Glomerular visceral epithelial cell (primary cell): Measurements from ENCODE around the gene PLA2G15.

Experiments used
- DNase-seq: peaks from one replicate; pipeline ENCODE4 v3.0.0-alpha.2; 2016; ENCODE audit errors: extremely low spot score

PLA2G15 gene

DNA sequence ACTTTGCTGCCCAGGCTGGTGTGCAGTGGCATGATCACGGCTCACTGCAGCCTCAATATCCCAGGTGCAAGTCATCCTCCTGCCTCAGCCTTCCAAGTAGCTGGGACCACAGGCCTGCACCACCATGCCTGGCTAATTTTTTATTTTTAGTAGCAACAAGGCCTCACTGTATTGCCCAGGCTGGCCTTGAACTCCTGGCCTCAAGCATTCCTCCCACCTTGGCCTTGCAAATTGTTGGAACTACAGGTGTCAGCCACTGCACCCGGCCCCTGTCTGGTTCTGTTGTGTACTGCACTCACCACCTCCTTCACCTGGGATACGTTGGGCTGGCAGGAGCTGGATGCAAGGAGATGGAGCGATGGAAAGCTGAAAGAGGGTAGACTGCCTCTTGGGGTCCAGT is 8.5 kb downstream of the PLA2G15 start:
- no peak for DNase-seq

DNA sequence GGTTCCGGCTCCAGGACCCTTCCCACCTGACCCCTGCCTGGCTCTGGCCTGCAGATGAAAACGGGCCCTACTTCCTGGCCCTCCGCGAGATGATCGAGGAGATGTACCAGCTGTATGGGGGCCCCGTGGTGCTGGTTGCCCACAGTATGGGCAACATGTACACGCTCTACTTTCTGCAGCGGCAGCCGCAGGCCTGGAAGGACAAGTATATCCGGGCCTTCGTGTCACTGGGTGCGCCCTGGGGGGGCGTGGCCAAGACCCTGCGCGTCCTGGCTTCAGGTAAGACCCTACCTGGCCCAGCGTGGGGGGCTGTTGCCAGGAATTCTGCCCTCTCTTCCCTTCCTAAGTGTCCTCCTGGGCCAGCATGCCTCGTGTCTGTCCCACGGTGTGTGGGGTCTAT is 10.5 kb downstream of the PLA2G15 start:
- no peak for DNase-seq

DNA sequence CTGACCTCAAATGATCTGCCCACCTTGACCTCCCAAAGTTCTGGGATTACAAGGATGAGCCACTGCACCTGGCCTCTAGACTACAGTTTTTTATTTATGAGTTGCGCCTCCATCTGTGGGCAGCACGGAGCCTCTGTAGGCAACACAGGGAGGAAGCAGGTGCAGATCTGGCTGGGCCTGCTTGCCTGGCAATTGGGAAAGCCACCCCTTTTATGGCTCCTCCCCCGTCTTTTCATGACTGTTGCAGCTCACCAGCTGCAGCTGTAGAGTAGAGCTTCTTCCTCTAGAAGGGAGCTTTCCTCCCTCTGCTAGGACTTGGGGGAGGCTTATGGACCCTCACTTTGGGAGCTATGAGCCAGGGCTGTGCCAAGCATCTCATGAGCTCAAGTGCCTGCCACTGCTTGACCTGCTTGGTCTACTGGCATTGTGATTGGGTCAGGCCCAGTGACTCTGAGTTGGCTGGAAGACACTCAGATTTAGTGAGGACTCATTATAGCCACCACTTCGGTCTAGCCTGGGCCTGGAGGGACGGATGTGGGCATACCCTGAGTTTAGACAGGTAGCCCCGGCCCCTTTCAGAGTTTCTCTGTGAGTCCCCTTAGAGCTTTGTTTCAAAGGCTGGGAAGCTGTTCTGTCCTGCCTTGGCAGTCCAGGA is 12.2 kb downstream of the PLA2G15 start:
- DNase-seq, result no peak

DNA sequence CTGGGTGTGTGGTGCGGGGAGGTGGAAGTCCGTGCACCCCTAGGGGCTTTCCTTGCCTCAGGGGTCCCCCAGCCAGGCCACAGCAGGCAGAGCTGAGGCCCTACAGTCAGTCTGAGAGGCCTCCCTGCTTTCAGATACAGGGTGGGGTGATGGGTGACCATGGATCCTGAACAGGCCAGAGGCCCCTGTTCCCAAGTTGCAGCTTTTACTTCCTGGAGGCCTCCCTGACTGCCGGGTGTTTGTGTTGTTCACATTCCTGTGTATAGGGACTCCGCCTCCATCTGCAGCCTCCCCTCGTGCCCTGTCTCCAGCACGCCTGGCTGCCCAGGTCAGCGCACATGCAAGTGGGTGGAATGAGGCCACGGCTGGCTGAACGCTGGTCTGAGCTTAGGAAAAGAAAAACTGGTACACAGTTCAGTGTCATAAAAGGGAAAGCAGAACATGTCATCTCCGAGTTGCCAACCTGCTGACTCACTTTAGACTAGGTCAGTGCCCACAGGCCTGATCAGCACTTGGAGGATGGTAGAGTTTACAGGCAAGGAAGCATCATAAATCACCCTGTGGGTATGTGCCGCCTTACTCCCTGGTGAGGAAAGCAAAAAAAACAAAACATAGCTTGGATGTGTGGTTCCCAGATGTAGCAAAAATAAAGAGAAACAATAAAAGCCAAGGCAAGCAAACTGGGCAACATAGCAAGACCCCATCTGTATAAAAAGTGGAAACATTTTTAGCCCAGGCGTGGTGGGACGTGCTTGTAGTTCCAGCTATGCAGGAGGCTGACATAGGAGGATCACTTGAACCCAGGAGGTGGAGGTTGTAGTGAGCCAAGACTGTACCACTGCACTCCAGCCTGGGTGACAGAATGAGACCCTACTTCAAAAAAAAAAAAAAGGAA is 13.0 kb downstream of the PLA2G15 start:
- DNase-seq, result peak; percentile 98

DNA sequence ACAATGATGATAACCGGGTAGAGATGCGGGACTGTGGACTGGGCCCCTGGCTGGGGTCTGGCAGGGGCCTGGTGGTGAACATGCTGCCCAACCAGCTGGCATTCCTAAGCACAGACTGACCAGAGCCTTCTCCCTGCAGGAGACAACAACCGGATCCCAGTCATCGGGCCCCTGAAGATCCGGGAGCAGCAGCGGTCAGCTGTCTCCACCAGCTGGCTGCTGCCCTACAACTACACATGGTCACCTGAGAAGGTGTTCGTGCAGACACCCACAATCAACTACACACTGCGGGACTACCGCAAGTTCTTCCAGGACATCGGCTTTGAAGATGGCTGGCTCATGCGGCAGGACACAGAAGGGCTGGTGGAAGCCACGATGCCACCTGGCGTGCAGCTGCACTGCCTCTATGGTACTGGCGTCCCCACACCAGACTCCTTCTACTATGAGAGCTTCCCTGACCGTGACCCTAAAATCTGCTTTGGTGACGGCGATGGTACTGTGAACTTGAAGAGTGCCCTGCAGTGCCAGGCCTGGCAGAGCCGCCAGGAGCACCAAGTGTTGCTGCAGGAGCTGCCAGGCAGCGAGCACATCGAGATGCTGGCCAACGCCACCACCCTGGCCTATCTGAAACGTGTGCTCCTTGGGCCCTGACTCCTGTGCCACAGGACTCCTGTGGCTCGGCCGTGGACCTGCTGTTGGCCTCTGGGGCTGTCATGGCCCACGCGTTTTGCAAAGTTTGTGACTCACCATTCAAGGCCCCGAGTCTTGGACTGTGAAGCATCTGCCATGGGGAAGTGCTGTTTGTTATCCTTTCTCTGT is 14.0 kb downstream of the PLA2G15 start:
- no peak for DNase-seq

DNA sequence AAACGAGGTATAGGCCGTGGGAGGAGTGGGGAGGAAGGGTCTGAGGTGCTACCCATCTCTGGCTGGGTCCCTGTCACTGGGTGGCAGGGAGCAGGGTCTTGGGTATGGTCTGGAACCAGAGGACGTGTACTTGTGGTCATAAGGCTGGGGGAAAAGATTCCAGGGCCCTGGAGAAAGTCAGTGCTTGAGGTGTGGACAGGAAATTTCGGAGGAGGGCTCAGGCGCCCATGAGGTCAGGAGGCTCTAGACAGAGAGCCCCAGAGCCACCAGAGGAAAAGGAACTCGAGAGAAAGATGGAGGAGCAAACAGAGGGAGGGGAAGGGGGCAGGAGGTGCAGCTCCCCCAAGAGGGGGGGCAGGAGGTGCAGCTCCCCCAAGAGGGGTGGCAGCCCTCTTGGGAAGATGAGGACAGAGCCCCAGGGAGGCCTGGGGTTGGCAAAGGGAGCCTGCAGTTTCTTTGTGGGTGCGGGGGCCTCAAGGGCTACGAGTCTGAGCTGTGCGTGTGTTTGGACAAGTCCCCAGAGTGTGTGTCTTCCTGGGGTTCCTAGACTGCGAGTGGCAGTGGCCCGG is 18.5 kb downstream of the PLA2G15 start:
- no peak for DNase-seq

DNA sequence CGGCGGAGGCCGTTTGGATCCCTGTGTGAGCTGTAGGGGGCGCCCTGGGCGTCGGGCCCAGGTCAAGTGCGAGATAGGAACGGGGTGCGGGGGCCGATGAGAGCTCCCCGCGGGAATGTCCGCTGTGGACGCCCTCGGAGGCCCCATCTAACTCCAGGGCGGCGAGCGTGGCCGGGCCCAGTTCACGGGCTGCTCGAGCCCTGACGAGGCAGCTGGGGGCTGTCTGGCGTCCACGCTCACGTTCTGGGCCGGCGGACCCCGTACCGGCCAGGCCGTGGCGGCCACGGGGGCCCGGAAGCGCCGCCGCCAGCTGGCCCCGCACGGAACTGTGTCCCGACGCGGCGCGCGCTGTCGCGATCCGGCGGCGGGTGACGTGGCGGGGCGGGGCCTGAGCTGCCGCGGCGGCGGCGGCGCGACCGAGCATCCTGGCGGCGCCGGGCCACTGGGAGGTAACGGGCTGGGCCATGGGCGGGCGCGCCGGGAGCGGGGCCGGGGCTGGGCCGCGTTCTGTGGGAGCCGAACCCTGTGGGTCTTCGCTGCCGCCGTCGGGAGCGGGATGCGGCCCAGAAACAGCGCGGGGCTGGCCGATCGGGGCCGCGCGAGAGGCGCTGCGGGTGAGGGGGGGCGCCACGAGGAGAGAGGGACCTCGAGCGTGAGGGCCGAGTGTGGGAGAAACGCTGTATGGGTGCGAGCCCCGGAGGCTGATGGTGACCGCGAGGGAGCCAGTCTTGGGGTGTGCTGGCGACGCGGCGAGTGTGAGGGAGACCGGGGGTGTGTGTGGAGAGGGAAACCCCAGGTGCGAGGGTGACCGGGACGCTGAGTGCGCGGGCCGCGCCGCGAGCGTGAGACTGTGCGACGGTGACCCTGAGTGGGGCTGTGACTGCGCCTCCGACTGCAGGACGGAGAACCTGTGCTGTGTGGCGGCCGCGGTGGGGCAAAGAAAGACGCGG is 19.2 kb downstream of the PLA2G15 start, which contains the start of gene SLC7A6:
Gene SLC7A6, plus strand, starts transcription at position 399 of the 950 bp plus-strand sequence. CDS start 10,201 bp downstream, outside the sequence.
- DNase-seq, result peak; percentile 72

DNA sequence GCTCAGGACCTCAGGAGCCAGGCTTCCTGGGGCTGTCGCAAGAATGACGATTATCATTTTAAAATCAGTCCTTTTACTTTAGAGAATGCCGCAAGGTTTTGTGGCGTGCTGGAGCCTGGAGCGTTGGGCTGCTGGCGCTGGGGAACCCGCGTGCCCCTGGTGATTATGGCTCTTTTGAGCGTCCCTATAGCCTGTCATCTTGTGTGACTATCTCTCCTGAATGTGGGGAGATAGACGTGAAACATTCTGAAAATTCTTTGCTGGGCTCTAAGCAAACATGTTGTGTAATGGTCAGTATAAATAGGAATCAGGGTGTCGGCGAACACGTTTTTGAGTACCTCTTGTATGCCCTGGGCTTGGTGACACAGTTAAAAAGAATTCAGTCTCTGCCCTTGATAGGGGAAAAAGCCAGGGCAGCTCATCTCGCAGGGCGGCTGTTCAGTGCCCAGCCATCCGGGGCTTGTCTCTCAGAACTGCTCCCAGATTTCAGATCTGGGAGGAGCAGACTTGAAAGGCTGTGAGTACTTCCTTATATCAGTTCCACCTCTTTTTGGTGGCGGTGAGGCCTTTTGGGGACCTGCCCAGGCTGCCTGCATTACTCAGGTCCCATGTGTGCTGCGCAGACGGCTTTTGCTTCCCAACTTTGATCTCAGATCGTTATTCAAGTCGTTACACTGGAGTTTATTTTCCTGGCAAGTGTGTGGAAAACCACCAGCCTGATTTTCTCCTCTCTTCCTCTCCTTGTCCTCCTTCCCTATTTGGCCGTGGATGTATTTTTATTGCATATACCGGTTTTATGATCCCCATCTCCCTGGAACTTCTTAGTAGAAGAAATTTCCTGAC is 20.1 kb downstream of the PLA2G15 start:
- peak; percentile 83 for DNase-seq

DNA sequence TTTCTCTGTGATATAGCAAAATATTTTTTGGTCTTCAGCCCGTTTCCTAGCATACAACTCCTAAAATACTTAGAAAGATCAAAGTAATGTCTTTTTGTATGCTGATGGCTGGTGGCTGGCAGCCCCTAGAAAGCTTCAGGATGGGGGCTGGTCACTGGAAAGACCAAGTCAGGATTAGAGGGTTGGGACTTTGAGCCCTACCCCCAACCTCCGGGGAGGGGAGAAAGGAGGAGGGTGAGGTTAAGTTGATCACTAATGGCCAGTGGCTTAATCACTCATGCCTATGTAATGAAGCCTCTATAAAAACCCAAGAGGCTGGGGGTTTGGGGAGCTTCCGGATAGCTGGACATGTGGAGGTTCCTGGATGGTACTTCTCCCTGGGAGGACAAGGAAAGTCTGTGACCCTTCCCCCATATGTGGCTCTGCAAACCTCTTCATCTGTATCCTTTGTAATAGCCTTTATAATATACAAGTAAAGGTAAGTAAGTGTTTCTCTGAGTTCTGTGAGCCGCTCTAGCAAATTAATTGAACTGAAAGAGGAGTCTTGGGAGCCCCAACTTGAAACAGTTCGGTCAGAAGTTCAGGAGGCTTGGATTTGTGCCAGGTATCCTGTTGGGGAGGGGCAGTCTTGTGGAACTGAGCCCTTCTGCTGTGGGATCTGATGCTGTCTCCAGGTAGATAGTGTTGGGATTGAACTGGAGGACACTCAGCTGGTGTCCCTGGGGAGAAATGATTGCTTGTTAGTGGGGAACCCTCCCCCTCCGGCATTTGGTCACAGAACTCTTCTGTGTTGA is 22.6 kb downstream of the PLA2G15 start:
- DNase-seq, result peak; percentile 17

DNA sequence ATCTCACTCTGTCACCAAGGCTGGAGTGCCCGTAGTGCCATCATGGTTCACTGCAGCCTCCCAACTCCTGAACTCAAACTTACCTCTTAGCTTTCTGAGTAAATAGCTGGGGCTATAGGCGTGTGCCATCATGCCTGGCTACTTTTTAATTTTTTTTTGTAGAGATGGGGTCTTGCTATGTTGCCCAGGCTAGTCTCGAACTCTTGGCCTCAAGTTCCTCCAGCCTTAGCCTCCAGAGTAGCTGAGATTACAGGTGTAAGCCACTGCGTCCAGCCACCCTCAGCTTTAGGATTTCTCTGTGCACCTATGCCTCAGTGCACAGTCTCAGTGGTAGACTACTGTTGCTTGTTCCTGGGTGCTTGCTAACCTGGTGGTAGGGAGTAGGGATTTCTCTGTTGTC is 24.6 kb downstream of the PLA2G15 start:
- DNase-seq, result no peak

DNA sequence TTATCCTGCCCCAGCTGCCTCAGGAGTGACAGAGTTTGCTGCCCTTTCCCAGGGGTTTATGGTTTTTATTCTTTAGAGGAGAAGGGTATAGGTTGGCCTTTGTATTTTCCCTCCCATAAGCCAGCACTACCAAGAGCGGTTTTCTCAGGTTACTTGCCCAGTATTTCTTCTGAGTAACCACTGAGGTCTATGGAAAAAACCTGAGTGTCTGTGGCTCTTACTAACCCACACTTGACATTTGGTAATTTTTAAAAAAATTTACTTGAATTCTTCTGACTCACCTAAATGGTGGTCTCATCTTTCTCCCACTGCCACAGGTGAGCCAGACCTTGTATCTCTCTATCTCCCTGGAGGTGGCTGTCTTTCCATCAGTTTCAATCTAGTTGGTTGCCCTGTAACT is 25.2 kb downstream of the PLA2G15 start:
- peak; percentile 25 for DNase-seq

DNA sequence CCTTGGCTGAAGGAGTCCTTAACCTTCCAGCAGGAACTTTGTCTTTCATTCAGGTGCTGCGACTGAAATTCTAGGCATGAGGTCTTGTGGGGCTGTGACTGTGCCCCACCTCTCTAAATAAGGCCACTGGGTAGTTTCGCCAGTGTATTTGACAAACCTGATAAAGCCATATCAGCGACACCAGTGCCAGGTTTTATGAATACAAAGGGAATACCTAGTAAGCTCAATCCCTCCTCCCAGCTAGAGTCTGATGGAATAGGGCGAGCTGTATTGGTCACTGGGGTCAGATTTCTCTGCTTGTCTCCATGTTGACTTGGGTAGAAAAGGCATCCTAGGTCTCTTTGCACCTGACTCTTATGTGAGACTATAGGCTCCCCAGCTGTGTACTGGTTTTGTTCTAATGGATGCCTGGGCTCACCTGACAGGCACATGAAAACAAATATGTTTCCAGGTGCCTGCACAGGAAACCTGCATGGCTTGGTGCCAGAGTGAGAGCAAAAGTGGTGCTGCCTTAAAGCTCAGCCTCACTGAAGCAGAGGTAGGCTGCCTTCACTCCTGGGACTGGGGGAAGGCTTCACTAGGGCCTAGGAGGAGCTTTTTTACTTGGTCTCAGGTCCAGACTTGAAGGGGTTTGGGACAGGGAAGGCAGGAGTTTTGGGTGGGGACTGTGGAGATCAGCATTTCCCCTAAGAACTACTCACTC is 27.5 kb downstream of the PLA2G15 start:
- no peak for DNase-seq

DNA sequence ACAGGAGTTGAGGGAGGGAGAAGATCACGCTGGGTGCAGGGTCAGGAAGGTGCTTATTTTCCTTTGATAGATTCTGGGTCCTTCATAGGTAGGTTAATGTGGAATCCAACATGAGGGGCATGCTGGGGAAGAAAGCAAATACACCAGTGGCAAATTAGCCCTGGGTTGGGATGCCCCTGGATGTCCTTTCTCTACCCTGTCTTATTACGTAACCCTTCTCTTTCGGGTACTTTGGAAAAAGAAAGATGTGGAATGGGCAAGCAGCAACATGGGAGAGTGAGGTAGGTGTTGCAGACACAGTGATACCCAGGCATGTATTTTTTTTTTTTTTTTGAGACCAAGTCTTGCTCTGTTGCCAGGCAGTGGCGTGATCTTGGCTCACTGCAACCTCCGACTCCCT is 28.3 kb downstream of the PLA2G15 start:
- DNase-seq, result no peak

DNA sequence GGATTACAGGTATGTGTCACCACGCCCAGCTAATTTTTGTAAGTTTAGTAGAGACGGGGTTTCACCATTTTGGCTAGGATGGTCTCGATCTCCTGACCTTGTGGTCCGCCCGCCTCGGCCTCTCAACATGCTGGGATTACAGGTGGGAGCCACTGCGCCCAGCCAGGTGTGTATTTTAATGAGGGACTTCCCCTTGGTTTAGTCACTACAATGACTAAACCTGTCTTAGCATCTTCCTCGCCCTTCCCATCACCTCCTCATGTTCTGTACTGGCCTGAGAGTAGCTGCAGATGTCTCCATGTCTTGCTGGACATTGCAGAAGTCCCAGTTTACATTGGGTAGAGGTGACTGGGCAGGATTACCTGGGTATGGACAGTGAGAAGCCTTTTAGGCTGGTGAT is 28.7 kb downstream of the PLA2G15 start:
- DNase-seq, result no peak

DNA sequence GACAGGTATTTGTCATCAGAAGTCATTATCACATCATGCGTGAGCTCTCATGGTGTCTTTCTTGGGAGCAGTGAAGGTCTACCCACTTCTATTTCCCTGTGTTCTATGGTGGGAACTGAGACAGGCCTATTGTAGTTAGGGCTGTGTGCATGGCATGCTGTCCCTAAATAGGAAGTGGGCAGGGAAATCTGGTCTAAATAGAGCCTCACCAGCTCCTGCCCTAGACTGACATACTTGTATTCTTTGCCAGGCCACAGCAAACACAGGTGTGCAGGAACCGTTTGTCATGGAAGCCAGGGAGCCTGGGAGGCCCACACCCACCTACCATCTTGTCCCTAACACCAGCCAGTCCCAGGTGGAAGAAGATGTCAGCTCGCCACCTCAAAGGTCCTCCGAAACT is 29.3 kb downstream of the PLA2G15 start:
- no peak for DNase-seq

DNA sequence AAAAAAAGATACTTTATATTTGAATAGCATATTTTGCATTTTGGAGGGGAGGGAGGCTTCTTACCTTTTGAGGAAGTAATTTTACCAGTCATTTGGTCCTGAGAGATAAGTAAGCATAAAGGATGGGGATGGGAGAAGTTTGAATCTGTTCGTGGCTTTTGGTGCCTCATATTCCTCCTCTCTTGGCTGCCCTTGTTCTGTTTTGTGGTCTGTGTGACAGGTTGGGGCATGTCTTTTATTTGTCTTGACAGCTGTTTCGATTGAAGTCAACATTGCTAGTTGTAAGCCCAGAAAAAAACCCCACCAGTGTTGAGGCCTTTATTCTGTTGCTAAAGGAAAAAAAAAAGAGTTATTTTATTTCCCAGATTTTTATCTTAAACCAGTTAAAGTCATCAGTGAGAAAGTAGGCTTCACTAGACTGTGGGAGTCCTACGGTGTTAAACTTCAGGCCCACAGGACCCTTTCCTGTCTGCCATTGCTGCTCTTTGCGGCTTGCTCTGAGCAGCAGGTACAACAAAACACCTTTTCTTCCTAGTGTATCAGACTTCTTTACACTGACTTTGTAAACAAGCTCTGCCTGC is 30.5 kb downstream of the PLA2G15 start:
- peak; percentile 41 for DNase-seq

DNA sequence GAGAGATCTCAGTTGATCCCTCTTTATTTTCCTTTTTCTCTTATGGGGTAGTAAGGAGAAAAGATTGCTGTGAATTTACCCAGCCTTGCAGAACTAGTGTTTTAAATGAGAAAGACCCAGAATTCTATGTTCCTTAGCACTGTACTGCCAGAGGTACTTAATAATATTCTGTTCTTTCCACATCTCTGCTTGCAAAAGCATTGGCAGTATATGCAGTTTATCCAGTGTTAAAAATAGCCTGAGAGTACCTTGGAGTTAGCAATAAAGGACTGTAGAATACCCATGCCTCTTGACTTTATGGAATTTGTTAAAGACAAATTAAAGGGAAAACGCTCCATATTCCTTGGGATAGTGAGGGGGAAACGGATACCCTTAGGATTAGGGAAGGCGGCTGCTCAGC is 31.1 kb downstream of the PLA2G15 start:
- no peak for DNase-seq
